SKM-1 treated with dmso at 0.1 percent for 144 hours (cell line): ENCODE data around the gene PGAM2.

Source experiments
- DNase-seq: peaks from one replicate; lab custom pipeline; 2025; ENCODE audit not compliant: unreplicated experiment; lab: John Stamatoyannopoulos, UW

The PGAM2 gene

GRCh38 chr7:44103923-44104859 lies 38.8 kb upstream of the PGAM2 start, which contains the start of gene AEBP1:
Gene AEBP1 (plus strand): TSS chr7:44104345. CDS start chr7:44104666, 321 bp downstream.
- no peak for DNase-seq

GRCh38 chr7:44103566-44103922 lies 38.2 kb upstream of the PGAM2 start:
- DNase-seq: no peak

GRCh38 chr7:44102846-44103565 lies 37.6 kb upstream of the PGAM2 start:
- DNase-seq: no peak

GRCh38 chr7:44101966-44102845 lies 36.8 kb upstream of the PGAM2 start:
- no peak for DNase-seq

- no peak for DNase-seq
These were observed 36.1 kb upstream of the PGAM2 start for GRCh38 chr7:44101303-44101965.

GRCh38 chr7:44100458-44101302 lies 35.3 kb upstream of the PGAM2 start:
- no peak for DNase-seq

GRCh38 chr7:44099669-44100068 lies 34.3 kb upstream of the PGAM2 start:
- no peak for DNase-seq

- DNase-seq: no peak
These were observed 33.0 kb upstream of the PGAM2 start for GRCh38 chr7:44098092-44099068.

- DNase-seq: no peak
These were observed 31.9 kb upstream of the PGAM2 start for GRCh38 chr7:44097064-44097932.

GRCh38 chr7:44096326-44096881 lies 31.0 kb upstream of the PGAM2 start:
- DNase-seq: no peak

- no peak for DNase-seq
These were observed 30.4 kb upstream of the PGAM2 start for GRCh38 chr7:44095781-44096180.

GRCh38 chr7:44094883-44095592 lies 29.7 kb upstream of the PGAM2 start:
- no peak for DNase-seq

- no peak for DNase-seq
These were observed 29.0 kb upstream of the PGAM2 start for GRCh38 chr7:44094365-44094764.

- no peak for DNase-seq
These were observed 27.8 kb upstream of the PGAM2 start for GRCh38 chr7:44093102-44093641.

- no peak for DNase-seq
These were observed 22.8 kb upstream of the PGAM2 start for GRCh38 chr7:44087911-44088838.
